ENCODE measurements around the gene P3R3URF. TPM values are rescaled to one million over a fixed set of nuclear protein-coding genes. Genes with fewer than 3 reads are reported as not detected.

P3R3URF gene
- total and polyA plus RNA-seq, 4 donors = not detected

DNA sequence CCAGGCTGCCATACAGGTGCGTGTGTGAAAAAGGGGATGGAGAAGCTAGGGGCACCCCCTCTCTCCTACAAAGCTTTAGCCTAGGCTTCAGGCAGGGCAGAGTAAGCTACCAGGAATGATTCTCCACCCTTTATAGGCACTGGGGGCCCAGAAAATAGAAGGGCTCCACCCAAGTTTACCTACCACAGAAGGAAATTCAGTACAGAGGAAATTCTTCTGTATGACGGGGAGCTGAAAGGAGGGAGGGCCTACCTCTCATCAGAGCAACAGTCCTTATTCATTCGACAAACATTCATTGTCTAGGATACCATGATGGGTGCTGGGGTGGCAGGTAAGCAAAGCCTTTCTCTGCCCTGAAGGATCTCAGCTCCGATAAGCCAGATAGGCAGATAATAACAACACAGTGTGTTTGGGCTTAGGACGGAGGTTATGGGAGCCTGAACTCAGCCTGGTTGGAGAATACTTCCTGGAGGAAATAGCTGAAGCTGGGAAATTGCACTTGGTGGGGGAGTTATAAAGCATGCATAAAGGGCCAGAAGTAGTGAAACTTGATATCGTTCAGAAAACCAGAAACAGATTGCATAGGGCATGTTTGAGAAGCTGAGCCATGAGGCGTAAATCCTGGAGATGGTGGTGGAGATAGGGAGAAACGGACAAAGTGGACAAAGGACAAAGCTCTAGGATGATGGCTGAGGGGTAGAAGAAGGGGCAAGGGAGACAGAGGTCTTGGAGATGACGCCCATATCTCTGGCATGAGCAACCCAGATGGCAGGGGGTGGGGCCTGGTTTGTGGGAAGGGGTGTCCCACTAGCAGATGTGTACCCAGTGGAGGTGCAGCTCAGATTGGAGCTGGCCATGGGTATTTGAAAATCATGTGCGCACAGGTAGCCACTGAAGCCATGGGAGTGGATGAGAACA lies 5.3 kb upstream of the P3R3URF start:
- peak in 1 of 2 donors; percentile 45 for DNase-seq
- H3K27me3 ChIP-seq (ENCODE audit: control insufficient read depth in 1 of 2, insufficient read depth in 2 of 2, low read length in 1 of 2) = no peaks in the 10 kb centered on the region
- H3K27ac ChIP-seq (ENCODE audit: low read depth in 1 of 2, low read length in 2 of 2) = no peak overlapping the region
- H3K4me1 ChIP-seq (ENCODE audit: control insufficient read depth in 1 of 2, insufficient read depth in 2 of 2, low read length in 2 of 2) = no peaks in the 10 kb centered on the region
- no peak overlapping the region for H3K4me3 ChIP-seq (ENCODE audit: low read length in 2 of 2)
- WGBS, 2 donors = 71 to 73% methylated on average over 10 of the region's 10 CpGs
- no peaks in the 10 kb centered on the region for H3K9me3 ChIP-seq (ENCODE audit: control insufficient read depth, low read length)
- no peak for ATAC-seq (ENCODE audit: low FRiP score)
- intact Hi-C loops (cut with DNase I) = loop anchor here (2.0 to 5.0 kb wide), 3 partner anchors 17 to 44 kb away; partner anchors contain the start of gene POMGNT1 (in 1 of the 2)
- no peaks in the 10 kb centered on the region for H3K36me3 ChIP-seq (ENCODE audit: control insufficient read depth in 1 of 2, insufficient read depth in 2 of 2, low read length in 1 of 2)

DNA sequence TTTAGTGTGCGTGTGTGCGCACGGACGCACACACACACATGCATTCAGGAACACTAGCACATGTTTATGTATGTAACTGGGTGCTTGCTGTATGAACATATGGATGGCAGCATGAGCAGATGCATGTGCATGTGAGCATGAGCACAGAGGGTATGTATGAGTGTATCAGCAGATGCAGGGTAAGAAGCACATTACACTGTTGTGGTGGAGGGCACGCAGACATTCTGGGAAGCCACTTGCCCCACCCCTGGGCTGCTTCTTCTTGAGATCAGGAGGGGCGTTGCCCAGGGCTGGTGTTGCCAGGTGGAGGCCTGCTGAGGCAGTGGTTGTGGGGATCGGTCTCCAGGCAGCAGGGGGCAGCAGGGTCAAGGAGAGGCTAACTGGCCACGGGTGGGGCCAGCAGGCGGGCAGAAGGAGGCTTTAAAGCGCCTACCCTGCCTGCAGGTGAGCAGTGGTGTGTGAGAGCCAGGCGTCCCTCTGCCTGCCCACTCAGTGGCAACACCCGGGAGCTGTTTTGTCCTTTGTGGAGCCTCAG lies 3.9 kb upstream of the P3R3URF start:
- H3K4me1 ChIP-seq (ENCODE audit: control insufficient read depth in 1 of 2, insufficient read depth in 2 of 2, low read length in 2 of 2) = no peaks in the 10 kb centered on the region
- no peaks in the 10 kb centered on the region for H3K9me3 ChIP-seq (ENCODE audit: control insufficient read depth, low read length)
- H3K36me3 ChIP-seq (ENCODE audit: control insufficient read depth in 1 of 2, insufficient read depth in 2 of 2, low read length in 1 of 2) = no peaks in the 10 kb centered on the region
- intact Hi-C loops (cut with DNase I) = loop anchor here in 1 of 2 donors (5.0 kb wide), 1 partner anchor 43 kb away; no protein-coding TSS in a partner anchor
- ATAC-seq (ENCODE audit: low FRiP score) (no peak), DNase-seq (peak in 1 of 2 donors; percentile 75)
- no peaks in the 10 kb centered on the region for H3K27me3 ChIP-seq (ENCODE audit: control insufficient read depth in 1 of 2, insufficient read depth in 2 of 2, low read length in 1 of 2)
- H3K4me3 ChIP-seq (ENCODE audit: low read length in 2 of 2) = no peak overlapping the region
- 68 to 69% methylated on average over 12 of the region's 12 CpGs for WGBS, 2 donors
- no peak overlapping the region for H3K27ac ChIP-seq (ENCODE audit: low read depth in 1 of 2, low read length in 2 of 2)

- Histone ChIP-seq H3K4me1 (ENCODE audit: control insufficient read depth in 1 of 2, insufficient read depth in 2 of 2, low read length in 2 of 2) (no peaks in the 10 kb centered on the region), H3K9me3 (ENCODE audit: control insufficient read depth, low read length) (no peaks in the 10 kb centered on the region), H3K36me3 (ENCODE audit: control insufficient read depth in 1 of 2, insufficient read depth in 2 of 2, low read length in 1 of 2) (no peaks in the 10 kb centered on the region), H3K4me3 (ENCODE audit: low read length in 2 of 2) (no peak overlapping the region), H3K27ac (ENCODE audit: low read depth in 1 of 2, low read length in 2 of 2) (no peak overlapping the region), H3K27me3 (ENCODE audit: control insufficient read depth in 1 of 2, insufficient read depth in 2 of 2, low read length in 1 of 2) (no peaks in the 10 kb centered on the region)
- intact Hi-C loops (cut with DNase I) = loop anchor here (1.0 to 5.0 kb wide), 4 partner anchors 42 to 143 kb away; partner anchors contain the start of gene PIK3R3 (in 1 of the 2)
- peak; percentile 90 for ATAC-seq (ENCODE audit: low FRiP score)
- 10 to 11% methylated on average over 10 of the region's 10 CpGs for WGBS, 2 donors
- peak; percentile 82 to 83 for DNase-seq
These were observed 3.1 kb upstream of the P3R3URF start for GRCh38 chr1:46179138-46180081.

- WGBS, 2 donors = 63 to 68% methylated on average over 3 of the region's 3 CpGs
- ATAC-seq (ENCODE audit: low FRiP score) (no peak), DNase-seq (peak in 1 of 2 donors; percentile 24)
- Histone ChIP-seq H3K9me3 (ENCODE audit: control insufficient read depth, low read length) (no peaks in the 10 kb centered on the region), H3K4me3 (ENCODE audit: low read length in 2 of 2) (no peak overlapping the region), H3K4me1 (ENCODE audit: control insufficient read depth in 1 of 2, insufficient read depth in 2 of 2, low read length in 2 of 2) (no peaks in the 10 kb centered on the region), H3K27me3 (ENCODE audit: control insufficient read depth in 1 of 2, insufficient read depth in 2 of 2, low read length in 1 of 2) (no peaks in the 10 kb centered on the region), H3K36me3 (ENCODE audit: control insufficient read depth in 1 of 2, insufficient read depth in 2 of 2, low read length in 1 of 2) (no peaks in the 10 kb centered on the region), H3K27ac (ENCODE audit: low read depth in 1 of 2, low read length in 2 of 2) (no peak overlapping the region)
- intact Hi-C loops (cut with DNase I) = no loop called here
These were observed 1.0 kb downstream of the P3R3URF start for GRCh38 chr1:46175243-46175642.

DNA sequence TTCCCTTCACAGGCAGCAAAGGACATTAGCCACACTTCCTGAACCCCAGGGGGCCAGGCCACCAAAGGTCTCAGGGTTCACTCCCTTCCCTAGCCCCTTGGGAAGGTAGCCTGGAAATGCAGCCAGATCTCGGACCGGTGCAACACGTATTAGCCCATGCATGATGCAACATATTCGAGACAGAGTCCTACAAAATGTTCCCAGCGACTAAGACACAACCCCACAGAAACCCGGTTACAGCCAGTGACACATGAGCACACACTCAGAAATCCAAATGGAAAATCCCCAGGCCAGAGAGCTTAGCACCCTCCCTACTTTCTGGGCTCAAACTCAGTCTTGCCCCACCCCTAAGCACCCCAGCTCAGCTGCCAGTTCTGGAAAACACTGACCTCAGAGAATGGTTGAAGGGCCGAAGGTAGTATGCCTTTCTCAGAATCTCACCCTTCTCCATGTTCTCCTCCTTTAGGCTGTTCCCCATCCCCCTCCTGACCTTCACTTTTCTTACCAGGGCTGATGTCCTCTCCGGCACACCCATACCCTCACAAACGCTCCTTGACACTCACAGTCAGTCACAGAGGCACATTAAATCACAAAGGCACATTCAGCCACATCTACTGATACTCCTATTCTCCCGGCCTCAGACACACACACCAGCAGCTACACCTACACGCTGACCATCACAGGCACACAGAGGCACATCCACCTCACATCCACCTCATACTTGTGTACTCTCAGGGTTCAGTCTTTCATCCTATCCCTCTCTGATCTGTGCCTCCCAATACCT lies 1.6 kb downstream of the P3R3URF start, which contains the start of gene TSPAN1:
TSS of gene TSPAN1 (plus strand) at position 640 of the 784 bp plus-strand sequence. CDS start 6,021 bp downstream, outside the sequence.
- ATAC-seq (ENCODE audit: low FRiP score) = peak; percentile 87
- Histone ChIP-seq H3K4me1 (ENCODE audit: control insufficient read depth in 1 of 2, insufficient read depth in 2 of 2, low read length in 2 of 2) (no peaks in the 10 kb centered on the region), H3K27me3 (ENCODE audit: control insufficient read depth in 1 of 2, insufficient read depth in 2 of 2, low read length in 1 of 2) (no peaks in the 10 kb centered on the region), H3K27ac (ENCODE audit: low read depth in 1 of 2, low read length in 2 of 2) (peak within 1 kb of the TSS in 1 of 2 donors; percentile 39), H3K36me3 (ENCODE audit: control insufficient read depth in 1 of 2, insufficient read depth in 2 of 2, low read length in 1 of 2) (no peaks in the 10 kb centered on the region), H3K9me3 (ENCODE audit: control insufficient read depth, low read length) (no peaks in the 10 kb centered on the region), H3K4me3 (ENCODE audit: low read length in 2 of 2) (no peak within 1 kb of the TSS)
- WGBS, 2 donors = 25 to 31% methylated on average over 11 of the region's 11 CpGs
- DNase-seq = peak; percentile 72 to 75
- intact Hi-C loops (cut with DNase I) = no loop called here

DNA sequence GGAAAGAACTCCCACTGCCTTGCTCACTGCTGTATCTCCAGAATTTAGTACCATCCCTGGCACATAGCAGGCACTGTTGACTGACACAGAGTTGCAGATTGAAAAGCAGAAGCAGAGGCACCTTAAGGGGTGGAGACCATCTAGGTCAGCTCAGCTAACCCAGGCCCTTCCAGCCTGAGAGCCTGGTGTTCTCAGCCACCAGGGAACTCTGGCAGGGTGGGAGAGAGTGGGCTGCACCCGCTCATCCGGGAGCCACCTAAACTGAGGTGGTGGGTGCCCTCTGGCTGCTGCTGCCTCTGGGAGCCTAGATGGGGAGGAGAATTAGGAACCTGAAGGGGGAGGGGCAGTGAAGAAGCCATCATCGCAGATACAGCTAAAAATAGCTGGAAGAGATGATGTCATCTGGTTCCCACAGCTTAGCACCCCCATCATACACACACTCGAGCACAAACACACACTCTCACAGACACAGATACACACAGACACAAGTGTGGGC lies 2.9 kb downstream of the P3R3URF start:
- no peaks in the 10 kb centered on the region for H3K36me3 ChIP-seq (ENCODE audit: control insufficient read depth in 1 of 2, insufficient read depth in 2 of 2, low read length in 1 of 2)
- no peaks in the 10 kb centered on the region for H3K4me1 ChIP-seq (ENCODE audit: control insufficient read depth in 1 of 2, insufficient read depth in 2 of 2, low read length in 2 of 2)
- H3K4me3 ChIP-seq (ENCODE audit: low read length in 2 of 2) = no peak overlapping the region
- no peak for ATAC-seq (ENCODE audit: low FRiP score)
- 19 to 21% methylated on average over 4 of the region's 4 CpGs for WGBS, 2 donors
- H3K27ac ChIP-seq (ENCODE audit: low read depth in 1 of 2, low read length in 2 of 2) = no peak overlapping the region
- peak in 1 of 2 donors; percentile 57 for DNase-seq
- intact Hi-C loops (cut with DNase I) = no loop called here
- H3K9me3 ChIP-seq (ENCODE audit: control insufficient read depth, low read length) = no peaks in the 10 kb centered on the region
- no peaks in the 10 kb centered on the region for H3K27me3 ChIP-seq (ENCODE audit: control insufficient read depth in 1 of 2, insufficient read depth in 2 of 2, low read length in 1 of 2)

- Histone ChIP-seq H3K36me3 (ENCODE audit: control insufficient read depth in 1 of 2, insufficient read depth in 2 of 2, low read length in 1 of 2) (no peaks in the 10 kb centered on the region), H3K27me3 (ENCODE audit: control insufficient read depth in 1 of 2, insufficient read depth in 2 of 2, low read length in 1 of 2) (no peaks in the 10 kb centered on the region), H3K4me3 (ENCODE audit: low read length in 2 of 2) (no peak overlapping the region), H3K27ac (ENCODE audit: low read depth in 1 of 2, low read length in 2 of 2) (no peak overlapping the region), H3K9me3 (ENCODE audit: control insufficient read depth, low read length) (no peaks in the 10 kb centered on the region), H3K4me1 (ENCODE audit: control insufficient read depth in 1 of 2, insufficient read depth in 2 of 2, low read length in 2 of 2) (no peaks in the 10 kb centered on the region)
- 81 to 93% methylated on average over 4 of the region's 4 CpGs for WGBS, 2 donors
- DNase-seq (peak in 1 of 2 donors; percentile 10), ATAC-seq (ENCODE audit: low FRiP score) (no peak)
- intact Hi-C loops (cut with DNase I) = no loop called here
These were observed 4.0 kb downstream of the P3R3URF start for GRCh38 chr1:46172321-46172720.
